GM19351 (cell line): ENCODE data around the gene GNAI3.

ENCODE experiments used
- ATAC-seq: cut with Tn5 transposase; IDR thresholded peaks from one replicate; pipeline ENCODE4 v1.9.1; 2021; ENCODE audit warnings: mild to moderate bottlenecking, moderate library complexity; ENCODE audit not compliant: unreplicated experiment

The GNAI3 gene

GRCh38 chr1:109548321-109549267 is at the start of gene GNAI3:
Gene GNAI3 (plus strand): TSS chr1:109548615. CDS start chr1:109548721, 106 bp downstream.
- ATAC-seq: peak; percentile 91

DNA sequence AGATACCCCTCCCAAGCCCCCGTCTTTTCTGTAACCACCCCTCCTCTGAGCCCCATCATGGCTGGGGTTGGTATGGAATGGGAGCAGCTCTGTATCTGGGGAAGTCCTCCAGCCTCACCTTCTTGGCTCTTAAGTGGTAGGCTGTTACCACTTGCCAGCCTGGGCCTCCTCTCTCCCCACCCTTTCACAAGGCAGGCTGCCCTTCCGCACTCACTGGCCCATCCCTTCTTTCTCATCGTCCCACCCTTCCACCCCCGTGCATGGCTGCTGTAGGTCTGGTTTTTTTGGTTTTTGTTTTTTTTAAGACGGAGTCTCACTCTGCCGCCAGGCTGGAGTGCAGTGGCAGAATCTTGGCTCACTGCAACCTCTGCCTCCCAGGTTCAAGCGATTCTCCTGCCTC is 49.3 kb upstream of the GNAI3 start:
- ATAC-seq: no peak

GRCh38 chr1:109499661-109500536 is 48.5 kb upstream of the GNAI3 start:
- ATAC-seq: no peak

DNA sequence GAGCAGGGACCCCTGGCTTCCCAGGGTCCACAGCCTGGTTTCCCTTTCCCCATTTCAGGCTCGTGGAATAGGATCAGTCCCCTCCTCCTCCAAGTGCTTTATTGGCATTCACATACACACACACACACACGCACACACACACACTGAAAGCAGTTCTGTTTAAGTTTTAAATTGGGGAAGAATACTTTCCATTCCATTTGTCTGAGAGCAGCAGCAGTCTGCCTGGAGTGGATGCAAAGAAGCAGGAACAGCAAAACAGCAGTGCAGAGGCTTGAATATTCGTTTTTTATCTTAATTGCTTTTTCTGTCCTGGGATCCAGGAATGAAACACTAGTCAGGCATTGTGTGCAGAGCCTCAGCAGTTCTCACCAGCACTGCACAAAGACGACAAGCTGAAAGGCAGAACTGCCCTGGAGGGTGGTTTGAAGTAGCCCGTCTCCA is 47.5 kb upstream of the GNAI3 start:
- no peak for ATAC-seq

GRCh38 chr1:109501644-109502363 is 46.6 kb upstream of the GNAI3 start:
- ATAC-seq: no peak

GRCh38 chr1:109502364-109502851 is 46.0 kb upstream of the GNAI3 start:
- ATAC-seq: no peak

DNA sequence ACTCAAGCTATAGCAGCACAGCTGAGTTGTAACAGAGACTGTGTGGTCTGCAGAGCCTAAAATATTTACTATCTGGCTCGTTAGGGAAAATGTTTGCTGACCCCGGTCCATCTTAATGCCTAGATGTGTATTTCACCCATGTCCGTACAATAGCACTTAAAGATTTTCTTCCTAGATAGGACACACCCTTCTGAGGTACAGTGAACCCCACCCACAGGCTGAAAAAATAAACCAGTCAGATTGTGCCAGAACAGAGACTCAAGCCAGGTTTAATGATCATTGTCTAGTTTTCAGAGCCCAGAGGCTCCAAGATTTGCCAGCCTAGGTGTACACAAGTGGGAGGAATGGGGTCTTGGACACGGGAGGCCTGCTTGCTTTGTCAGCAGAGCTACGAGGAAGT is 44.5 kb upstream of the GNAI3 start:
- ATAC-seq: no peak

GRCh38 chr1:109504974-109505373 is 43.4 kb upstream of the GNAI3 start:
- no peak for ATAC-seq

- no peak for ATAC-seq
These were observed 40.2 kb upstream of the GNAI3 start for GRCh38 chr1:109508001-109508872.

DNA sequence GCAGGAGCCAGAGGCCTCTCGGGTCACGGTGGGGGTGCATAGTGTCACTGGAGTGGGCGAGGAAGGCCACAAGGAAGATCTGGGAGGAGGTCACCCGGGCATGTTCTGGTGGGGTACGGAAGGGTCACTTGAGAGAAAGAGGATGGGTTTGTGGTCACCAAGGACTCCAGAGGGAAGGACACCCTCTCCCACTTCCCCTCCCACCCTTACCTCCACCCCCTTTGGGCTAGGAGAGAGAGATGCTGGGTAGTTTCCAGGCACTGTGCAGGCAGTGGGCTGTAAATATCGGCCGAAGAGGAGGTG is 39.6 kb upstream of the GNAI3 start:
- ATAC-seq: no peak

DNA sequence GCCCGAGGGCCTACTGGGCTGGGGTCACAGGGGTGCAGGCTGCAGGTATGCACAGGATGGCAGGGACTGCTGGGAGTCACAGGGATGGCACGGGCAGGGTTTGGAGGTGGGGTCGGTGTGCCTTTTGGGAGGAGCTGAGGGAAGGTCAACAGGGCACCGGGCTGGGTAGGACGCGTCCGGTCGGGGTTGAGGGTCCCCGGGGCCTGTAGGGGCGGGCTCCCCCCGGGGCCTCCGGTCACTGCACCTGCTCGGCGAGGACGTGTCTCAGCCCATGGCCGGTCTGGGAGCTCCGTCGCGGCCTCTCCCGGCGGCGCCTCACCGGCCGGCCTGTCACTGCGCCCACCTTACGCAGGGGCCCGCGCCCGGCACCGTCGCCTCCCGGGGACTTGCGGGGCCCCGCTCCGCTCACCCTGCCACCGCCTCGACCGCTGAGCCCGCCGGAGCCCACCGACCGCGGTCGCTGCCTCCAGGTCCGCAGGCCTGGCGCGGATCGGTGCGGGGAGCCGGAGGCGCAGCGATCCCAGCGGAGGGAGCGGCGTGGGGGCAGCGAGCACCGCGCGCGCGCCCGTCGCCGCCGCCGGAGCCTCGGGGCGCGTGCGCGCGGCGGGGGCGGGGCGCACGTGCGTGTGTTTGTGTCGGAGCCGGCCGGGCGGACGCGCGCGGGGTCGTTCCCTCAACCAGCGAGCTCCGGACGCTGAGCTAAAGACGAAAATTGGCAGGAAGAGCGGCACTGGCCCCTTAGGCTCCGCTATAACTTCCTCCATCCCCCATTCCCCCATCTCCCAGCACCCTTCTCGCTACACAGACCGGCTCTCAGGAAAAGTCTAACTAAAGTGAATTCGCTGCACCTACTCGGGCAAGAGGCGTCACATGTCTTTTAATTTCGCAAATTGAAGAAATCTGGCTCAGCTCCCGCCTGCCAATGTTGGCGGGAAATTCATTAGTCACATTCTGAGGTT is 39.0 kb upstream of the GNAI3 start, which contains the start of gene AMIGO1:
Gene AMIGO1, minus strand, starts transcription at position 552 of the 959 bp plus-strand sequence. CDS start 815 bp downstream, outside the sequence.
- no peak for ATAC-seq

DNA sequence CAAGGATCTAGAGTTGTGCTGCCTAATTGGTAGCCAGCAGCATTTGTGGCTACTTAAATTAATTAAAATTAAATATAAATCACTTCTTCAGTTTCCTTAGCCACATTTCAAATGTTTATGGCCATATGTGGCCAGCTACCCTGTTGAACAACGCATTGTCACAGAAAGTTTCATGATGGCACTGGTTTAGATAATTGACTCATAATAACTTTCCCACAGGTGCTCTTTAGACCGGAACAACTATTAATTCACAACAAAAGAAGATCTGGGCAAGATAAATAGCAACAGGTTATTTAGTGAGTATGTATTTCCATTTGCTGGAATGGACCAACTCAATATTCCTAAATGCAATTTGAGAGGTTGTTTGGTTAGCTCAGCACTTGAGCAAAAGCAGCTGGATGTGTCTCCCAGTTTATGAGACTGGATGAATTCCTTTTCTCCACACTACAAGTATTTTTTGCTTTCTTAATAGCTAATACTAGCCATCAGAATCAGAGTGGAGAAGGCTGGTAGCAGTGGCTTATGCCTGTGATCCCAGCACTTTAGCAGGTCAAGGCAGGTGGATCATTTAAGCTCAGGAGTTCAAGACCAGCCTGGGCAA is 35.2 kb upstream of the GNAI3 start:
- no peak for ATAC-seq

GRCh38 chr1:109514846-109515245 is 33.6 kb upstream of the GNAI3 start:
- ATAC-seq: no peak

DNA sequence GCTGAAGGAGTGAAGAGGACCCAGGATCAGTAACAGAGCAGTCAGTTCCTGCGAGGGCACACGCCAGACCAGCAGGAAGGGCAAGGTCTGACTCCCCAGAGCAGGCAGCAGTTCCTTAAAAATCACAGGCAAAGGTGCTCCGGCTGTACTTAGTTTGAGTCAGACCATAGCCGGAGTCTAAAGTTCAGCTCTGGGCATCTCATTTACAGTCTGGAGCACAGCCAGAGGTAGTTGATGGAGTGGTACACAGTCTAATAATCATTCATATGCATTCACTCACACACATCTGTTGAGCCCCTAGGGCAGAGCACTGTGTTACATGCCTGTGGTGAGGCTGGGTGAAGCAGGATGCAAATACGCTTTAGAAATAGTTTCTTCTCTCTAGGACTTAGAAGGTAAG is 31.5 kb upstream of the GNAI3 start:
- ATAC-seq: no peak

DNA sequence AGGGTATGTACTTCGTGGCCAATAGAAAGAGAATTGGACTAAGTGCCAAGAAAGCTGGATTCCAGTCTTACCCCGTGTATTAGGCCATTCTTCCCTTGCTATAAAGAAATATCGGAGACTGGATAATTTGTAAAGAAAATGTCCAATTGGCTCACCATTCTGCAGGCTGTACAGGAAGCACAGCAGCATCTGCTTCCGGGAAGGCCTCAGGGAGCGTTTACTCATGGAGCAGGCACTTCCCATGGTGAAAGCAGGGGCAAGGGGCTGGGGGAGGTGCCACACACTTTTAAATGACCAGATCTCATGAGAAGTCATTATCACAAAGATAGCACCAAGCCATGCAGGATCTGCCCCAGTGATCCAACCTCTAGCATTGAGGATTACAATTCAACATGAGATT is 31.1 kb upstream of the GNAI3 start:
- ATAC-seq: no peak

GRCh38 chr1:109521002-109521951 is 27.1 kb upstream of the GNAI3 start:
- no peak for ATAC-seq

- ATAC-seq: no peak
These were observed 26.4 kb upstream of the GNAI3 start for GRCh38 chr1:109522026-109522425.
